Uterus (tissue), 4 donors: Measurements from ENCODE around the gene TNFRSF21. TPM values are rescaled to one million over a fixed set of nuclear protein-coding genes. Genes with fewer than 3 reads are reported as not detected.

ENCODE experiments used
- DNase-seq, 2 donors: peaks; one replicate each; pipeline ENCODE4 v3.0.0-alpha.2; 2019 to 2020
- H3K27ac ChIP-seq, 2 donors: fragments of 200-600 bp; sonication (generic); 1 replicate in 1 of 2; 2 replicates in 1 of 2; pipeline ENCODE4 v1.5.1; 2016 to 2018
- H3K27me3 ChIP-seq, 2 donors: fragments of 200-600 bp; sonication (generic); one replicate each; pipeline ENCODE4 v1.5.1; 2018 to 2019; ENCODE audit warnings: control low read depth in 1 of 2
- H3K36me3 ChIP-seq, 2 donors: fragments of 200-600 bp; sonication (generic); one replicate each; pipeline ENCODE4 v1.5.1; 2019; ENCODE audit warnings: control low read depth in 1 of 2
- H3K4me1 ChIP-seq, 2 donors: fragments of 200-600 bp; sonication (generic); one replicate each; pipeline ENCODE4 v1.5.1; 2018 to 2019; ENCODE audit warnings: control low read depth in 1 of 2
- H3K4me3 ChIP-seq, 2 donors: fragments of 200-600 bp; sonication (generic); 1 replicate in 1 of 2; 2 replicates in 1 of 2; pipeline ENCODE4 v1.5.1; 2018 to 2019; ENCODE audit warnings: mild to moderate bottlenecking in 1 of 2
- H3K9me3 ChIP-seq, 2 donors: fragments of 200-600 bp; sonication (generic); one replicate each; pipeline ENCODE4 v1.5.1; 2019; ENCODE audit warnings: control low read depth in 1 of 2
- POLR2A ChIP-seq, 2 donors: fragments of 450-650 bp; IDR thresholded peaks; one replicate each; pipeline ENCODE4 v1.6.1; 2016; ENCODE audit warnings: antibody characterized with exemption in 2 of 2, mild to moderate bottlenecking in 1 of 2, moderate library complexity in 1 of 2
- intact Hi-C: fragments of 100-400 bp; cut with DNase I; formaldehyde crosslinking; loops from one replicate; pipeline ENCODE4 v1.15.1; 2023; ENCODE audit warnings: low total_unique reads
- total RNA-seq, 4 donors: library from RNA; depleted of rRNA in 3 of 4; stranded (reverse); fragments of >200 nt in 3 of 4; gene quantifications; one replicate each; pipeline versions ENCODE4 v1.1.0 to v1.2.4, GENCODE V29; 2014 to 2023
- TF ChIP-seq, protein P1 (sequence below), 4 experiments: fragments of 200-600 bp in 2 of 4; fragments of 450-650 bp in 2 of 4; sonication (generic) in 2 of 4; IDR thresholded peaks; one replicate each; pipeline ENCODE4 v1.5.1; 2016 to 2019; ENCODE audit warnings: antibody characterized with exemption in 4 of 4, mild to moderate bottlenecking in 2 of 4, moderate library complexity in 1 of 4
- donor health status: DM: yes; HTN: yes; CAD: no.

The TNFRSF21 gene
- total RNA-seq, 4 donors from 2014 or later: 1.0 to 33.1 (median 13.2) TPM

DNA sequence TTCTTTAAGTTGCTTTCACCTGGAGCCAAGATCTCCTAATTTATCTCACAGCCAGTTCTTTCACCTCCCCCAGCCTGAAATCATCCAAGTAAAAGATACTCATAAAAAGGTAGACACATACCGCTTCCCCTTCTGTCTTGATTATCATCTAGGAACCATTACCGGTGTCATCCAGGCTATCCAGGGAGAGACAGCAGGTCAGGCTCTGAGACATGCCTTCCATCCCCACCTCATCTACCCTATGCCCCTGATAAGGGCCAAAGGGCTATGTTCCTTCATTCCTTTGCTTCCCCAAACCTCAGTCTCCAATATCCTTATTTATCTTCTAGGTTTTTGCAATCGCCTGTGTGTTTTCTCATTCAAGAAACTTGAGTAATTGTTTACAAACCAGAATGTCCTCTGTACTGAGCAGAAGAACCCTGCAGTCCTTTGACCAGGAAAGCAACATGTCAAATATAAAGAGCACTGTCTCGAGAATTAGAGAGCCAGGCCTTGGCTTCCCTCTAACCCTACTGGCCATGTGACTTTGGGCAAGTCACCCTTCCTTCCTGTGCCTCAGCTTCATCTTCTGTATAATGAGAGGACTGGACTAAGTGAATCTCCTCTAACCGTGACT, 41.0 kb downstream of the TNFRSF21 start:
- H3K36me3 ChIP-seq: no peaks in the 10 kb centered on the region
- DNase-seq: no peak
- no peaks in the 10 kb centered on the region for H3K9me3 ChIP-seq
- no peaks in the 10 kb centered on the region for H3K27me3 ChIP-seq
- no peak overlapping the region for H3K4me3 ChIP-seq
- no peaks in the 10 kb centered on the region for H3K4me1 ChIP-seq
- TF ChIP-seq POLR2A (IDR thresholded peaks at IDR 0.05): no peak
- TF ChIP-seq, protein P1, sequence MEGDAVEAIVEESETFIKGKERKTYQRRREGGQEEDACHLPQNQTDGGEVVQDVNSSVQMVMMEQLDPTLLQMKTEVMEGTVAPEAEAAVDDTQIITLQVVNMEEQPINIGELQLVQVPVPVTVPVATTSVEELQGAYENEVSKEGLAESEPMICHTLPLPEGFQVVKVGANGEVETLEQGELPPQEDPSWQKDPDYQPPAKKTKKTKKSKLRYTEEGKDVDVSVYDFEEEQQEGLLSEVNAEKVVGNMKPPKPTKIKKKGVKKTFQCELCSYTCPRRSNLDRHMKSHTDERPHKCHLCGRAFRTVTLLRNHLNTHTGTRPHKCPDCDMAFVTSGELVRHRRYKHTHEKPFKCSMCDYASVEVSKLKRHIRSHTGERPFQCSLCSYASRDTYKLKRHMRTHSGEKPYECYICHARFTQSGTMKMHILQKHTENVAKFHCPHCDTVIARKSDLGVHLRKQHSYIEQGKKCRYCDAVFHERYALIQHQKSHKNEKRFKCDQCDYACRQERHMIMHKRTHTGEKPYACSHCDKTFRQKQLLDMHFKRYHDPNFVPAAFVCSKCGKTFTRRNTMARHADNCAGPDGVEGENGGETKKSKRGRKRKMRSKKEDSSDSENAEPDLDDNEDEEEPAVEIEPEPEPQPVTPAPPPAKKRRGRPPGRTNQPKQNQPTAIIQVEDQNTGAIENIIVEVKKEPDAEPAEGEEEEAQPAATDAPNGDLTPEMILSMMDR (IDR thresholded peaks at IDR 0.05): no peak
- H3K27ac ChIP-seq: no peak overlapping the region
- intact Hi-C loops: no loop called here

DNA sequence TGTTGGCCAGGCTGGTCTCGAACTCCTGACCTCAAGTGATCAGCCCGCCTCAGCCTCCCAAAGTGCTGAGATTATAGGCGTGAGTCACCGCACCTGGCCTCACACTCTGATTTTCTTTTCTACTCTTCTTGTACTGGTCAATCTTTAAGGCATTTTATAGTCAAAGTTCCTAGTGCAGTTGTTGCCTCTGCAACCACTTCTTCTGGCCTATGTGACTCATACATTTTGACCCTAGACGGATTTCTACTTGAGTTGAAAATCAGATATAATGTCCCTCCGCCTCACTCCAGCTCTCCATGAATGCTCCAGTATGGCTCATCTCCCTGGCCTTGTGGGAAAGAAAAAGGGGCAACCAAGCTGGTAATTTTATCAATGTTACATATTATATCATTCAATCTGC, 42.4 kb downstream of the TNFRSF21 start:
- H3K27ac ChIP-seq: no peak overlapping the region
- no peak for TF ChIP-seq POLR2A (IDR thresholded peaks at IDR 0.05)
- TF ChIP-seq, protein P1 (IDR thresholded peaks at IDR 0.05): no peak
- no peaks in the 10 kb centered on the region for H3K36me3 ChIP-seq
- intact Hi-C loops: no loop called here
- DNase-seq: no peak
- H3K9me3 ChIP-seq: no peaks in the 10 kb centered on the region
- H3K4me3 ChIP-seq: no peak overlapping the region
- H3K4me1 ChIP-seq: no peaks in the 10 kb centered on the region
- H3K27me3 ChIP-seq: no peaks in the 10 kb centered on the region

DNA sequence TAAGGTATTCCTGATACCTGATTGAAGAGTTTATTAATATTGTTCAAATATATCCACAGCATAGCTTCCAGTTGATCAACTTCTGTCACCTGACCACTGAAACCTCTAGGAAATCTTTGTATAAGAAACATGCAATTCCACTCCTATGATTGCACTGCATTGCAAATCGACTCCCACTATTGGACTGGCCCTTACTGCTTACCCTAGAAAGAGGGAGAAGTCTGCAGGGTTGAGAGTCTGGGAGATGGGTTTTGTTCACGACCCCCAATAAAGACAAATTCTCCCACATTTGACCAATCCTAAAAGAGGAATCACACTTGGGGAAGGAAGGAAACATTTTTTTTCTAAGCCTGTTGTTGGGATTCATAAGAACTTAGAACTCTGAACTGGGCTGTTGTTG, 43.7 kb downstream of the TNFRSF21 start:
- no peaks in the 10 kb centered on the region for H3K27me3 ChIP-seq
- intact Hi-C loops: no loop called here
- H3K4me1 ChIP-seq: no peaks in the 10 kb centered on the region
- H3K9me3 ChIP-seq: no peaks in the 10 kb centered on the region
- DNase-seq: no peak
- TF ChIP-seq, protein P1 (IDR thresholded peaks at IDR 0.05): no peak
- no peak for TF ChIP-seq POLR2A (IDR thresholded peaks at IDR 0.05)
- no peak overlapping the region for H3K4me3 ChIP-seq
- no peaks in the 10 kb centered on the region for H3K36me3 ChIP-seq
- H3K27ac ChIP-seq: no peak overlapping the region

DNA sequence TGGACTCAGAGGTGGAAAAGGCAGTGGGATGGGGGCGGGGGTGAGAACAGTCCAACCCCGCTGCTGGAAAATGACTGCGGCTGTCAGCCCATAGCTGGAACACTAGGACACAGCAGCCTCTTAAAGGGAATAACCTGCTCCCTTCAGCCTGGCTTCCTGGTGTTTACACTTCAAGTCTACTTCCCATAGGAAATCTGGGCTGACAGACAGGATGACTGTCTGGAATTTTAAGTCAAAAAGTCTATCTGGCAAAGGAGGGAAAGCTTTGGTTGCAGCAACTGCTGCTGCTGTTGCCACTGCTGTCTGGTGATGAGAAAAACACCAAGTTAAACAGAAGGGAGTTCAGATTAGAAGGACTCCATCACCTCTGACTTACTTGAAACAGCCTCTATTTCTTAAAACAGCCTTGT, 44.9 kb downstream of the TNFRSF21 start:
- TF ChIP-seq, protein P1 (IDR thresholded peaks at IDR 0.05): no peak
- TF ChIP-seq POLR2A (IDR thresholded peaks at IDR 0.05): no peak
- intact Hi-C loops: no loop called here
- no peaks in the 10 kb centered on the region for H3K27me3 ChIP-seq
- no peaks in the 10 kb centered on the region for H3K9me3 ChIP-seq
- H3K4me3 ChIP-seq: no peak overlapping the region
- no peak overlapping the region for H3K27ac ChIP-seq
- H3K4me1 ChIP-seq: no peaks in the 10 kb centered on the region
- no peaks in the 10 kb centered on the region for H3K36me3 ChIP-seq
- no peak for DNase-seq

DNA sequence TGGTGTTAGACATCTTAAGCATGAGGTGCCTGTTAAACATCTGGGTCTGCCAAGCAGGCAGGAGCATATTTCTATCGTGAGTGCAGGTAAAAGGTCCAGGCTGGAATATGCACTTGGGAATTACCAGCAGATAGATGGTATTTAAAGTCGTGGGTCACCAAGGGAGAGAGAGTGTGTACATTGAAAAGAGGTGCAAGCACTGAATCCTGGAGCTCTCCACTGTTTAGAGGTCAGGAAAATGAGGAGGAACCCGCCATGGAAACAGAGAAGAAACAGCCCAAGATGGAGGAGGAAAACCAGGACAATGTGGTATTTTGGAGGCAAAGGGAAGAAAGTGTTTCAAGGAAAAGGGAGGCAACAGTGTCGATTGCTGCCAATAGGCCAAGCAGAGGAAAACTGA, 46.4 kb downstream of the TNFRSF21 start:
- Histone ChIP-seq H3K27ac (no peak overlapping the region), H3K4me1 (no peaks in the 10 kb centered on the region), H3K27me3 (no peaks in the 10 kb centered on the region), H3K9me3 (no peaks in the 10 kb centered on the region), H3K4me3 (no peak overlapping the region), H3K36me3 (no peaks in the 10 kb centered on the region)
- TF ChIP-seq, protein P1 (IDR thresholded peaks at IDR 0.05): no peak
- TF ChIP-seq POLR2A (IDR thresholded peaks at IDR 0.05): no peak
- intact Hi-C loops: no loop called here
- no peak for DNase-seq
